HG02610 (cell line): ENCODE measurements around the gene PIGS.
"Not testable (repeated sequence)": the region's sequence is repeated elsewhere in the genome, so short reads cannot be mapped to it uniquely, and the experiment has no call there.

Experiments used
- ATAC-seq: cut with Tn5 transposase; IDR thresholded peaks from one replicate; pipeline ENCODE4 v1.9.1; 2021; ENCODE audit warnings: mild to moderate bottlenecking, moderate library complexity; ENCODE audit not compliant: unreplicated experiment

The PIGS gene

DNA sequence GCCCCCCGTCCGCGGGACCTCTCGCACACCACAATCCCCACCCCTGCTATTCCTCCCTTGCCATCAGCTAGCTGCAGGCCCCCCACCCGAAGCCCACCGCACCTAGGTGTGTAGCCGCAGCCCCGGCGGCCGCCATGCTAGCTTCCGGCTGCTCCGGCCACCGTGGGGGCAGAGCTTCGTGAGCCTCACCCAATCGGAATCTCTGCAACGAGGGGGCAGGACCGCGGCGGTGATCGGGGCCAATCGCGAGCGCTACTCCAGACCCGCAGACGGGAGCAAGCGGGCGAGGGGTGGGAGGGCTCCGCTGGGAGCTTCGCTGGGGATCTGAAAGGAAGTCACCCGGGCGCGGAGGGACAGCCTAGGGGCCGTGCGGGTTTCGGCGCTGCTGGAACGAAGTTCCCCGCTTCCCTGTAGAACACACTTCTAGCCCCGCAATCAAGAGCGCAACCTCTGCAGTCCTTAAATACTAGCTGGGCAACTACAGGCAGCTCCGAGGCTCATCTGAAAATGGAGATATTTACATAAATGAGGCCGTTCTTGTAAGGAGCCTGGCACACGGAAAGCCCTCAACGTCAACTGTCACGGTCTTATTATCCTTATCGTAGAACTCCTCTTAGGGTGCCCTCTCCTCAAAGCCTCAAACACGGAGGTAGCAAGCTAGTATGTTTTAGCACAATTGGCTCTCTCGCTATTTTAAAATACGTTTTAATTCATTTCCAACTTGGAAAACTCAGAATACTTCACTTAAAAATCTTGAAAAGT lies at the start of gene PIGS:
Gene PIGS (minus strand): TSS at position 164 of the 762 bp plus-strand sequence. CDS start 28 bp downstream, at position 136.
- ATAC-seq, result peak; percentile 86

DNA sequence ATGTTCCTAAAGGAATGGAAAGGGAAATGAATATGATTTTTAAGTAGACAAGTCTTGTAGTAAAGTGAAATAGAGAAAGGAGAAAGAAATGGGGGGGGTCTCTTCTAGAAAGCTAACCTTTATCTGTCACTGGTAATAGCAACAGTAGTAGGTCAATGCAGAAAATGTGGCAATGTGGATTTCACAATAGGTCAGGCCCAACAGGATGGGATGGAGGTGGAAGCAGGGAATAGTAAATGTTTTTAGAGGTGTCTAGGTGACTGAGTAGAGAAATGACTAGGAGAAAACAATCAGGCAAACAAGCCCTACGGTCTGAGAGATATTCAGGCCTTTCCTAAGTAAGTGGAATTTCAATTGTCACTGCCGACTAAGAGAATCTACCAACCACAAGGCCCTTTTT lies 48.7 kb upstream of the PIGS start:
- ATAC-seq, result no peak

DNA sequence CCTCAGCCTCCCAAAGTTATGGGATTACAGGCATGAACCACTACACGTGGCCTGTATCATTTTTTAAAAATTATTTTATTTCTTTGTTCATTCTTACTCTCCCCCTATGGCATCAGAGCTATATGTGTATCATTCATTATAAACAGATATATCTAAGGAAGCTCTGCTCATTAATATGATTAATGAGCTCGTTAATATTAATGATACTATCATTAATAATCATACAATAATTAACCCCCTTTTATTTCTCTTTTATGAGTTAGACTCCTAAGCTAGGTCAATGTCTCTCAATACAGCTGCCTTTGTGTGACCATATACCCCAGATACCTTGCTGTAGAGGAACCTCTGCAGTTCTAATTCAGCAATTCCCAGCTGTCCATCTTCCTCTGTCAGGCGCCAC lies 47.1 kb upstream of the PIGS start:
- no peak for ATAC-seq

DNA sequence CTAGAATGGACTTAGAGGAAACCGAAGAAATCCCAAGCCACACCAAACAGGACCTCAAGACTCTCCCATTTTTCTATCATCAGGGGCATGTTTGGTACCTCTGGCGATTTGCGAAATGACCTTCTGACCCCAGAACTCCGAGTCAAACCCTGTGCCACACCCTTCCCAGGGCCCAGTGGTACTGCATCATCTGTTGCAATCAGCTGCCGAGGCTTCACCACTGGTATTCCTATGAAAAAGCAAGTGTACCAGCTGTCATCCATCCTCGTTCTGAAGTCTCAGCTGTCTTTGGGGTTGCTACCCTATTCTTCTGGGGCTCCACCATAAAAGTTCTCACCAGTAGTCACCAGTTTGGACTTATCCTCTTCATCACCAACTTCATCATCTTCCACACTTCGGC lies 45.0 kb upstream of the PIGS start:
- no peak for ATAC-seq

DNA sequence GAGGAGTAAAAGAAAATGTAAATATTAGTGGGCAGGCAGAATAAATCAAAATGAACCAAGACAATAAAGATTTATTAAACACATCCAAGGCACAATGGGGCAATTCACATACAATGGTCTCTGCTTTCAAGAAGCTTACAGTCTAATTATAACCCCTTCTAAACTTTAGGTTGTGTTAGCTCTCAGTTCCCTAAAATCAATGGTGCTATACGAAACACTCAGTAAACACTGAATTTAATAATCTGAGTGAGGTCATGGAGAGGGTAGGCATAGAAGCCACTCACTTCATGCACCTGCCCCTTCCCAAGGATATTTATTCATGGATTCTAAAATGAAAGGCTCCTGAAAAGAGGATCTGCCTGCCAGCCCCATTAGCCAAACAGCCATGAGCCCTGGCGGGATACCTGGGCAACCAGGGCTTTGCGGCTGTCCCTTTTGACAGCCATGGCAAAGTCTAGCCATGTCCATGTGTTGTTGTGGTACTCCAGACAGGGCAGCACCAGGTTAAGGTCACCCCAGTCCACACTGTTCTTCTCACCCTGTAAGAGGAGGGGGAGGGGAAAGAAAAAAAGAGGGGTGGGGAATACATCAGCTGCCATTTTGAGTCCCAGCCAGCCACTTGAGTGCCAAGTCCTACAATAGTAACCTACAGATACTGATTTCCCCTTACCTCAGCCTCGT lies 44.1 kb upstream of the PIGS start:
- no peak for ATAC-seq

DNA sequence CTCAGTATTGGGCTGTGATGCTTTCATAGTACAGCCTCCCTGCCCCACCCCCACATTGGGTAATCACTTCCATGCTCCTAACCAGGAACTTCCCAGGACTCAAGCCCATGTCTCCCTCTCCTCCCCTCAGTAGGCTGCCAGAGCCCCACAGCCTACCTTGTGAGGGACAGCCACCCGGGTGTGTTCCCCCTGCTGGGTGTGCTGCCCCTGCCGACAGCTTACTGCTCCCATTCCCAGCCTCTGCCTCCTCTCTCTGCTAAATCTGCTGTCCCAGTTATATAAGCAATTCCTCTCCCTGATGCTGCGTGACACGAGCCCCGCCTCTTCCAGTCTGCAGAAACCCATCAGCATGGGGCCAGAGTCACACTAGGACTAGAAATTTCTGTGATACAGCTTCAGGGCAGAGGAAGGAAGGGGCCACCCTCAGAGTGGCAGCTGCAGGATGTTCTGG lies 42.6 kb upstream of the PIGS start, which contains the start of gene RSKR:
Gene RSKR (minus strand): TSS at position 255 of the 451 bp plus-strand sequence. CDS start 24 bp downstream, at position 231.
- no peak for ATAC-seq

DNA sequence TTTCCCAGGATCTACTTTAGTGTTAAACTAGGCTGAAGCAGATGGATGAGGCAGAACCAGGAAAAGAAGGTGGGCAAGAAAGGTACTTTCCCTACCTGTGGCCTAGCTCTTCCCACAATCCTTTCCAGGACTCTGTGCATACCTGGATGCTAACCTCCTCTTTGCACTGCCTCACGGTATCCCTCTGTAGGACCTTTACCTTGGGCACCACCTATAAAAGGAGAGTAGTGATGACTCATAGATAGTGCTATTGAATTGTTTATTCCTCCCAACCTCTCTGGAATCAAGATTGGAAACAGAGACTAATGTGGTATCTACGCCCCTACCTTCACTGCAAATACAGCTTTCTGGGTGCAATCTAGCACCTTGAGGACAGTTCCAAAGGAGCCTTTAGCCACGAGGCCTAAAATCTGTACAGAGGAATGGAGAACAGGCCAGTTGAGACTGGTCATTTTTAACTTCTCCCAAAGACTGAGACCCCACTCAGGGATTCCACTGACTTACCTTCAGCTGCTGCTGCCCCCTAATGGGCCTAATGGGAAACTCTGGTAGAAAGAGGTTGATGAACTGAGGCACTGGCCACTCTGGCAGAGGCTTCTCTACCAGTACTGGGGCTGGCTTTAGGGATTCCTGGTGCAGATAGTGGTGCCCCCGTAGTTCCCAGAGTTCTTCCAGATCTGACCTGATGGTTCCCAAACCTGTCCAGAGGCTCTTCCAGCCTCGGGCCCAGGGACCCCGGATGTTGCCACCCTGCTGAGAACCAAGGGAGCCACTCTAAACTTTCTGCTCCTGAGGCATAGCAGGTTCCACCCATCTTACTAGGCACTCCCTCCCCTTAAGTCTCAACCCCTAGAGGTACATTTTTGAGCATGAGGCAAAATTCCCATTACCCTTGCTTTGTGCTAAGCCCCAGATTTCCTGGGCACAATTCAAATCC lies 41.9 kb upstream of the PIGS start:
- no peak for ATAC-seq

DNA sequence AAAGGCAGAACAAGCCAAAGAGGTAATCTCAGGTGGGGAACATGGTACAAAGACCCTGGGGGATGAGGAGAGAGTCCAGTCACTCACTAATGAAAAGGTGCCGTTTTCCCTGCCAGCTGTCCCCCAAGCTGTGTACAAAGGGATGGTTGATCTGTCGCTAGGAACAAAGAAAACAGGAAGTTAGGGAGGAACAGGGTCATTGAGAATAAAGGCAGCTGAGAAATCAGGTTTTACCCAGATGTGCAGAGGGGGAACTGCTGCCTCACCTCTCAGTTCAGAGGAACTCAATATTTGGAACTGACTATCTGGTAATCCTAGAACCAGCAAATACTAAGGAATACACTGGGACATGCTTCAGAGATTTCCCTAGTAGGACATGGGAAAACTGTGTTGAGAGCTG lies 41.2 kb upstream of the PIGS start:
- no peak for ATAC-seq

DNA sequence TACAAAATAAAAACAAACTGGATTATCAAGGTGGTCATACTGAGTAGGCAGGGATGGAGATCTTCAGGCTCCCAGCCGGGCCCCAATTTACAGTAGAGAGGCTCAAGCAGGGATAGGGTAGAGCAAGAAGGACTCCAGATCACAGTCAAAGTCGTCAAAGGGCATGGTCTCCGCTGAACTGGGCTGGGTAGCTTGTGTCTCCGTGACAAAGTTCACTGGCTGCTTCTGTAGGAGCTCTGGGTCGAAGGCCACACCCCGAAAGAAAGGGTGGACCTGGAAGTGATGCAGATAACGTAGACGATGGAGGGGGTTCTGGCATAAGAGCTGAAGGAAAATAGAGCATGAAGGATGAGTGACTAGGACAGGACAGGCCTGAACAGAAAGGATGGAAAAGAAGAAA lies 39.1 kb upstream of the PIGS start:
- ATAC-seq, result no peak

DNA sequence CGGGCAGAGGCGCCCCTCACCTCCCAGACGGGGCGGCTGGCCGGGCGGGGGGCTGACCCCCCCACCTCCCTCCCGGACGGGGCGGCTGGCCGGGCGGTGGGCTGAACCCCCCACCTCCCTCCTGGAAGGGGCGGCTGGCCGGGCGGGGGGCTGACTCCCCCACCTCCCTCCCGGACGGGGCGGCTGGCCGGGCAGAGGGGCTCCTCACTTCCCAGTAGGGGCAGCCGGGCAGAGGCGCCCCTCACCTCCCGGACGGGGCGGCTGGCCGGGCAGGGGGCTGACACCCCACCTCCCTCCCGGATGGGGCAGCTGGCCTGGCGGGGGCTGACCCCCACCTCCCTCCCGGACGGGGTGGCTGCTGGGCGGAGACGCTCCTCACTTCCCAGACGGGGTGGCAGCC lies 32.7 kb upstream of the PIGS start:
- ATAC-seq, result not testable (repeated sequence)

DNA sequence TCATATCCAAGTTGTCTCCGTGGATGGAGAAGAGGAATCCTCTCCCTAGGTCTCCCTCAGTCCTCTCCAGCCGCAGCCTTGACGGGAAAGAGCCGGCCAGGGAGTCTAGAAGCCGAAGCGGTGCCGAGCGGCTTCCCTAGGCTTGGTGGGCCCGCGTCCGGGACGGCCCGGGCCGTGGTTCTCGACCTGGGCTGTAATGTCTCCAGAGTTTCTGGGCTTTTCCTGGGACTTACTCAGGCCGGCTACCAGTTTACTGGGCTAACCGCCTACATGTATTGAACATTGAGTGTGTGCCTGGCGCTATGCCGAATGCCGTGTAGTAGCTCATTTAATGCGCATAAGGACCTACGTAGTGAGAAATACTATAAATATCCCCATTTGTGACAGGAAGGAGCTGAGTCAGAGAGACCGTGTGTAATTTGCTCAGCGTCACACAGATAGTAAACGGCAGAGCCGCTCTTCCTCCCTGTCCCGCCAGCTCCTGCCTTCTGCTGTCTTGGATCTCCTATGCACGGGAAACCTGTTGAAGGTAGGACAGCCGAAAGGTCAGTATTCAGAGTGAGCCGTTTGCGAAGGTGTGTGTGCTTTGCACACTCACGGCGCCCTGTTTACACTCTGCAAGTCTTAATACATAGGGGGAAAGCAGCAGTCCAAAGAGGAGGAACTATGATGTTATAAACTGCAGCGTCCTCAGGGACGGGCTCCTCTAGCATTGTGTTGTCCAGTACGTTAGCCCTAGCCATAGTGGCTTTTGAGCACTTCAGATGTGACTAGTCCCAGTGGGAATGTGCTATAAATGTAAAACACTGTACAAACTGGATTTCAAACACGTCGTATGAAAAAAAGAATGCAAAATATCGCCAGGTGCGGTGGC lies 28.2 kb upstream of the PIGS start:
- ATAC-seq, result peak; percentile 47

DNA sequence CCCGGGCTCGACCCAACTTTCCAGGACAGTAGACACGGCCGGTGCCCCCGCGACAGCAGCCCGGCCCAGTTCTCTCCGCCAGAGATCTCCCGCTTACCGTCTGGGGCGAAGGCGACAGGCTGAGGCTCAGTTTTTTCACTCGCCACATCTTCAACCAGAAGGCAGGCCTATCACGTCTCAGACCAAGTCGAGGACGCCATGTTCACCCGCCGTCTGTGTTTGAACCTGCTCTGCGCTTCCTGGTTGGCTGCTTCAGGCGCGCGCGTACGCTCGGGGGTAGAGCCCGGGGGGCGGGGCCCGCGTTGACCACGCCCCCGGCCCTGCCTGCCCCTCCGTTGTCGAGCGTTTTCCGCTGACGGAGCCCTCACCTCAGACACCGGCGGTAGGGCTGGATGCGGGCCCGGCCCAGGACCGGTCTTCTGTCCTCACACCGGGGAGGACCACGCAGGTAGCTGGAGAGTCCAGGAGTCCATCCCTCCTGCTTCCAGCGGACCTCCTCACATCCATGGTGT lies 27.5 kb upstream of the PIGS start, which contains the start of gene SPAG5:
Gene SPAG5 (minus strand): TSS at position 227 of the 512 bp plus-strand sequence. CDS start 79 bp downstream, at position 148.
- ATAC-seq, result peak; percentile 85

DNA sequence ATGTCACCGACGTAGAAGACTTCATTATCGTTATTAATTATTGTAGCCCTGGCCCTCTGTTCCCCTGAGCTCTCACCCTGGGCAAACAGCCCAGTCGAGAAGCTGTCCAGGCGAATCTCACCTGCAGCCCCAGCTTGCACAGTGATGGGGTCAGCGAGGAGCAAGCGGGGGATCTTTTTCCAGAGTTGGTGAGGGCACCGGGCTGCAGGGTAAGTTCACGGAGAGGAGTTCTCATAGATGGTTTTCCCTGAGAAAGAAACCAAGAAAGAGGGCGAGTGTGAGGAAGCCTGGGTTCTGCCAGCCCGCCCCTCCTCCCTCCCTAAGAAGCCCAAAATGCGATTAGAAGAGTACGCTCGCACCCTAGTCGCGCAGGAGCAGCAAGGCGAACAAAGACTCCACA lies 27.1 kb upstream of the PIGS start:
- ATAC-seq, result no peak

DNA sequence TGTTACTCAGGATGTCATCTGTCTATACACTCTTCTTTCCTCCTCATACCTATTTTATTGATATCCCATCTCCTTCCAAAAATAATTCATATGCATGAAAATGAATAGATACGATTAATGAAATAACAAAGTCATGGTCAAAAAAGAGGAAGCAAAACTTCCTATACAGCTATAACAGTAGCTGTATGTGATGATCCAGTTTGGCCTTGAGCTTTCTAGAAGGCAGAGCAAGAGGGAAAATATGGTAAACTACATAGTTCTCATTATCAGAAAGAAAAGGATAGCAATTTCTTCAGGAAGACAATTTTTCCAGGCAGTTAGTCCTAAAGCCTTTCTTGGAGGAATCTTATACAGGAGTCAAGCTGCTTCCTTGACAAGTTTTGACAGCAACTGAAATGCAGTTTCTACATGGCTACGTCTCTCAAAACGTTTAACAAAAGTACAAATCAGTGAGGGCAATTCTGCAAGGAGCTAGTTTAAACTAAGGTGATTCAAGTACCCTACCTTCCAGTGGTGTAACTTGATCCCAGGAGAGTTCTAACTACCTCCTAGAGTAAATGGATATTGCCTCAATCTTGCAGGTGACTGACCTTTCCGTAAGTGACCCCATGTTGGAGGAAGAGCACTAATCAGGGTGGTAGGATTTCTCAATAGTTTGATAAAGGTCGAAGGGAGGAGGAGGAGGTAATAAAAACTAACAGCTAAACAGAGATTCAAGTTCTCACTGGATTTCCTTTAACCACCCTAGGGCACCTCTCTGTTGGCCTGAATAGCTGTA lies 26.5 kb upstream of the PIGS start:
- ATAC-seq, result no peak

DNA sequence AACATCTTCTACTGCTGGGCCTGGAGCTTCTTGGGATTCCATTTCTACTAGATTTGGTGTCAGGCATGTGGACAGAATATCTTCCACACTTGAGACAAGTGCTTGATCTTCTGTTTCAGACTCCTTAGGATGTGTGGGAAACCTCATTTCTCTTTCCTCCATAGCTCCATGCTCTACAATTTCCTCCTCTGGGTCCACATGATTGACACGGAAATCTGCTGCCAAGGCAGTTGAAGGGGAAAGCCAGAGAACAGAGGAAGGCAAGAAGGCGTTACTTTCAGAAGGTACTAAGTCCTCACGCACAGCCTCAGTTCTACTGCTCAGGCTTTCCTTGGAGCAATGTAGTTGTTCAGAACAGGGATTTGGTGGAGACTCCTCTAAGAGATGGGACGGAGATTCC lies 20.9 kb upstream of the PIGS start:
- ATAC-seq, result no peak

DNA sequence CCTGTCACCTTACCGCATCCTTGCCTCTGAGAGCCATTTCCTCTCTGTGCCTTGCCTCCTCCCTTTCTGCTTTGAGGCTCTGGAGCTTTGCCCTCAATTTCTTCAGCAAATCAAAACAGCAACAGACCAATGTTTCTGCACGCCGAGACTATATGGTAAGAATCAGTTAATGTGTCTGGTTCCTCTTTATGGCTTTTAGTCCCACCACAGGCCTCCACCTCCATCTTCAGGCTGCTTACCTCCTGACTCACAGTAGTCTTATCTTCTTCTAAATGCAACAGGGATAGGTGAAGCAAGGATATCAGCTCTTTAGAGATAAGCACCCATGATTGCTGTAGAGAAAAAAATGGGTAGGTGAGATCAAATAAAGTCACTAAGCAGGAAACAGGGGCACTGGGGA lies 14.5 kb upstream of the PIGS start:
- no peak for ATAC-seq

DNA sequence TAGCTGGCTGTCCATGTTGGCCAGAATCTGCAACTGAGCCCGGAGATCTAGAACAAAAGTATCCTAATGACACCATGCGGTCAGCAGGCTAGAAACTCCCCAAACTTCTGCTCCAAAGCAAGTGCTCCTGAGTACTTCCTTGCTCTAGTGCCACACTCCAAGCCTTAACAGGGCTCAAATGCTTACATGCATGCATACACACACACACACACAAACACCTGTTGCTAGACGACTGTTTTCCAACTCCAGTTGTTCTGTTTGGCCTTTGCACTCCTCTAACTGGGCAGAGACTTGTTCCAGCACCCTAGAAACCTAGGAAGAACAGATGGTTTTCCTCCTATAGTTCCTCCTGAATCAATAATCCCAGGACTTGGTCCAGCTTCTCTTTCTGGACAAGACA lies 13.1 kb upstream of the PIGS start:
- no peak for ATAC-seq

DNA sequence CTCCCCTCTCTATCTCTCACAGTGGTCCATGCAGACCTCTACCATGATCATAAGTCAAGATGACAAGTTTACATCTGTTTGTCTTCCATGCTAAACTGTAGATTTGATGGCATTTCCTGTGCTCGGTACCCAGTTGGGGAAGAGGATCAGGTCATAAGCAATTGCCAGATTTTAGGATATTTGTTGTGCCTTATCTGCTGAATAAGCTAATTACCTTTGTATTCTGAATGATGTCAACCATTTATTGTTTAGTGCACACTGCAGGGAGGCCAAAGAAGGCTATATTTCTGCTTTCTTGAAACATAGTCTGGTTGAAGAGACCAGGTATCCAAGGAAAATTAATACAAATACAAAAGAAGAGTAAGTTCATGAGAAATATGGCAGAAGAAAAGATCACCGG lies 11.2 kb upstream of the PIGS start:
- ATAC-seq, result no peak

DNA sequence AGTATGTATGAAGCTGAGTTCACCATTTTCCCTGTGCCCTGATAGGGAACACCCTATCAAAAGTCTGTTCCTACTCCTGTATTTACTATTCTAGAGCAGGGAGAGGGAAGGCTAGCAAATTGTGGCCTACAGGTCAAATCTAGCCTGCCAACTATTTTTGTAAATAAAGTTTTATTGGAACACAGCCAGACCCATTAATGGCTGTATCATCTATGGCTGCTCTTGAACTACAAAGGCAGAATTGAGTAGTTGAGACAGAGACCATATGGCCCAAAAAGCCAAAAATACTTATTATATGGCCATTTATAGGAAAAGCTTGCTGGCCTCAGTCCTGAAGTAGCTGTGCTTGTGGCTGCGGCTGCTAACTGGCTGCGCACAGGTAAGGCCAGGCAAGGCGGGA lies 9.6 kb upstream of the PIGS start:
- no peak for ATAC-seq
